Neural progenitor cell (in vitro differentiated cells): ENCODE data around the gene OXT.

Source experiments
- CTCF ChIP-seq: fragments of 200-600 bp; sonication (generic); IDR thresholded peaks from 2 replicates; pipeline ENCODE4 v1.5.1; 2017; ENCODE audit warnings: antibody characterized with exemption, mild to moderate bottlenecking
- EZH2 ChIP-seq: fragments of 200-600 bp; sonication (generic); IDR thresholded peaks from 2 replicates; pipeline ENCODE4 v1.6.1; 2017; ENCODE audit warnings: antibody characterized with exemption, mild to moderate bottlenecking, moderate library complexity
- EZH2phosphoT487 ChIP-seq: fragments of 200-600 bp; sonication (generic); IDR thresholded peaks from 2 replicates; pipeline ENCODE4 v1.6.1; 2017; ENCODE audit warnings: antibody characterized with exemption

DNA sequence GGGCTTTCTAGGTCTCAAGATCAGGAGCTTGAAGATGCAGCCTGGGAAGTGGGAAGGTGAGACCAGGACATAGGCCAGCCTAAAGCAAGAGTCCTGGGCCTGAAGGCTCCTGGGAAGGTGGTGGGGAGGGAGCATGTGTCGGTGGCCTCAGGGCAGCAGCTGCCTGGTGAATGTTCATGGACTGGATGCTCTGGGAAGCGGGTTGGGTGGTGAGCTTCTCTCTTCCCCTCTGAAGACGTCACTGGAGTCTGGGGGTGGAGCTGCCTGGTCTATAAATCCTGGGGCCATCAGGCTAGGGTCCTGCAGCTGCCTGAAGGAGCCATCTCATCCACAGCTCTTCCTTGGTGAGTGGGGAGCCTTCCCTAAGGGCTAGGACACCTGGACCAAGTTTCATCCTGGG lies 28.1 kb upstream of the OXT start, which contains the start of gene GNRH2:
- no peak for TF ChIP-seq CTCF
- TF ChIP-seq EZH2, result no peak
- no peak for TF ChIP-seq EZH2phosphoT487
